HUES6 (cell line): ENCODE data around the gene INTS7.

Source experiments
- H3K27ac ChIP-seq: 2 replicates; pipeline ENCODE4 v1.7.0; 2013; ENCODE audit warnings: low read depth, mild to moderate bottlenecking, low read length, inconsistent platforms
- H3K27me3 ChIP-seq: 2 replicates; pipeline ENCODE4 v1.6.1; 2013; ENCODE audit warnings: low read length; ENCODE audit not compliant: control insufficient read depth, insufficient read depth
- H3K36me3 ChIP-seq: 2 replicates; pipeline ENCODE4 v1.6.1; 2013; ENCODE audit warnings: low read length; ENCODE audit not compliant: control insufficient read depth, insufficient read depth
- H3K4me1 ChIP-seq: 2 replicates; pipeline ENCODE4 v1.6.1; 2013; ENCODE audit warnings: low read length; ENCODE audit not compliant: control insufficient read depth, insufficient read depth
- H3K4me3 ChIP-seq: 2 replicates; pipeline ENCODE4 v1.5.1; 2013; ENCODE audit warnings: low read depth, low read length
- H3K9ac ChIP-seq: one replicate; pipeline ENCODE4 v1.6.1; 2013; ENCODE audit warnings: mild to moderate bottlenecking, low read length
- H3K9me3 ChIP-seq: 2 replicates; pipeline ENCODE4 v1.6.1; 2013; ENCODE audit warnings: low read depth, low read length; ENCODE audit not compliant: control insufficient read depth, insufficient read depth

Gene INTS7

GRCh38 chr1:211932231-211932932 is 103.0 kb downstream of the INTS7 start:
- Histone ChIP-seq H3K27me3 (no peaks in the 10 kb centered on the region), H3K4me3 (no peak overlapping the region), H3K27ac (no peak overlapping the region), H3K9me3 (no peaks in the 10 kb centered on the region), H3K4me1 (peaks cover 28% of the 10 kb centered on the region), H3K9ac (no peak overlapping the region), H3K36me3 (no peaks in the 10 kb centered on the region)

GRCh38 chr1:211929683-211930082 is 105.7 kb downstream of the INTS7 start:
- H3K9me3 ChIP-seq = no peaks in the 10 kb centered on the region
- no peak overlapping the region for H3K9ac ChIP-seq
- no peaks in the 10 kb centered on the region for H3K36me3 ChIP-seq
- H3K27me3 ChIP-seq = no peaks in the 10 kb centered on the region
- no peak overlapping the region for H3K4me3 ChIP-seq
- no peak overlapping the region for H3K27ac ChIP-seq
- H3K4me1 ChIP-seq = peaks cover 21% of the 10 kb centered on the region

- Histone ChIP-seq H3K9ac (no peak overlapping the region), H3K9me3 (no peaks in the 10 kb centered on the region), H3K27ac (no peak overlapping the region), H3K4me1 (peaks cover 21% of the 10 kb centered on the region), H3K27me3 (no peaks in the 10 kb centered on the region), H3K36me3 (no peaks in the 10 kb centered on the region), H3K4me3 (no peak overlapping the region)
Observed at GRCh38 chr1:211928993-211929637, 106.2 kb downstream of the INTS7 start.

GRCh38 chr1:211928290-211928801 is 107.0 kb downstream of the INTS7 start:
- H3K27ac ChIP-seq = no peak overlapping the region
- no peaks in the 10 kb centered on the region for H3K36me3 ChIP-seq
- H3K27me3 ChIP-seq = no peaks in the 10 kb centered on the region
- H3K9me3 ChIP-seq = no peaks in the 10 kb centered on the region
- H3K4me3 ChIP-seq = no peak overlapping the region
- H3K4me1 ChIP-seq = peaks cover 21% of the 10 kb centered on the region
- H3K9ac ChIP-seq = no peak overlapping the region

GRCh38 chr1:211925016-211925415 is 110.3 kb downstream of the INTS7 start:
- Histone ChIP-seq H3K9ac (no peak overlapping the region), H3K9me3 (no peaks in the 10 kb centered on the region), H3K27me3 (no peaks in the 10 kb centered on the region), H3K27ac (no peak overlapping the region), H3K36me3 (no peaks in the 10 kb centered on the region), H3K4me3 (no peak overlapping the region), H3K4me1 (peaks cover 18% of the 10 kb centered on the region)

- Histone ChIP-seq H3K27ac (no peak overlapping the region), H3K27me3 (no peaks in the 10 kb centered on the region), H3K9me3 (no peaks in the 10 kb centered on the region), H3K4me3 (no peak overlapping the region), H3K9ac (no peak overlapping the region), H3K36me3 (no peaks in the 10 kb centered on the region), H3K4me1 (peaks cover 14% of the 10 kb centered on the region)
Observed at GRCh38 chr1:211924256-211924655, 111.1 kb downstream of the INTS7 start.

- Histone ChIP-seq H3K27me3 (no peaks in the 10 kb centered on the region), H3K27ac (no peak overlapping the region), H3K36me3 (no peaks in the 10 kb centered on the region), H3K4me1 (peaks cover 2% of the 10 kb centered on the region), H3K9ac (no peak overlapping the region), H3K9me3 (no peaks in the 10 kb centered on the region), H3K4me3 (no peak overlapping the region)
Observed at GRCh38 chr1:211923095-211923494, 112.3 kb downstream of the INTS7 start.

GRCh38 chr1:211921579-211922095 is 113.7 kb downstream of the INTS7 start:
- no peaks in the 10 kb centered on the region for H3K36me3 ChIP-seq
- H3K9me3 ChIP-seq = no peaks in the 10 kb centered on the region
- no peaks in the 10 kb centered on the region for H3K4me1 ChIP-seq
- no peak overlapping the region for H3K27ac ChIP-seq
- no peaks in the 10 kb centered on the region for H3K27me3 ChIP-seq
- H3K9ac ChIP-seq = no peak overlapping the region
- no peak overlapping the region for H3K4me3 ChIP-seq

- H3K4me3 ChIP-seq = no peak overlapping the region
- no peaks in the 10 kb centered on the region for H3K27me3 ChIP-seq
- no peaks in the 10 kb centered on the region for H3K4me1 ChIP-seq
- H3K9ac ChIP-seq = no peak overlapping the region
- no peak overlapping the region for H3K27ac ChIP-seq
- no peaks in the 10 kb centered on the region for H3K9me3 ChIP-seq
- H3K36me3 ChIP-seq = no peaks in the 10 kb centered on the region
Observed at GRCh38 chr1:211920602-211921226, 114.6 kb downstream of the INTS7 start.

GRCh38 chr1:211920141-211920572 is 115.2 kb downstream of the INTS7 start:
- Histone ChIP-seq H3K27ac (no peak overlapping the region), H3K9me3 (no peaks in the 10 kb centered on the region), H3K27me3 (no peaks in the 10 kb centered on the region)

More at GRCh38 chr1:211920141-211920572, 115.2 kb downstream of the INTS7 start:
- Histone ChIP-seq H3K9ac (no peak overlapping the region), H3K36me3 (no peaks in the 10 kb centered on the region), H3K4me1 (no peaks in the 10 kb centered on the region), H3K4me3 (no peak overlapping the region)
